Measurements from ENCODE around the gene MARK1. TPM values are rescaled to one million over a fixed set of nuclear protein-coding genes. Genes with fewer than 3 reads are reported as not detected.

The MARK1 gene
- total and polyA plus RNA-seq, 11 donors, result 4.0 to 25.1 (median 16.3) TPM

DNA sequence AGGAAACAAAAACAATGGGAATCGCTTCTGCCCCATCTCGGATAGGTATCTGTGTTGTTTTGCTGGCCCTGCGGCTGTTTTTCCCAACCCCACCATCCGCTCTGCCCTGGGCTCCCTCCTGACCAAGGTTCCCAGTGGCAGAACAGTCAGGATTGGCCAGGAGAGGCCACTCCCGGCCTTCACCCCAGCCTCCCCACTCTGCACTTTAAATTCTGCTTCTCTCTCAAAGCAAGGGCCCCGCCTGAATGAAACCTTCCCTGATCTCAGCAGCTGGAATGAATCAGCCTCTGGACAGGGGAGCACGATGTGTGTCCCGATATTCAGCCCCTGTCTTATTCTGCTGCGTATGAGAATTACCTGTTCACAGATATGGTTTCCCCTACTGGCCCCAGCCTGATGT is 178.5 kb downstream of the MARK1 start:
- H3K9me3 ChIP-seq, result no peaks in the 10 kb centered on the region
- DNase-seq, result no peak
- intact Hi-C loops (cut with DNase I), result loop anchor here in 1 of 10 donors (1.0 kb wide), 1 partner anchor 16 kb away; no protein-coding TSS in a partner anchor
- ATAC-seq, result no peak
- no peaks in the 10 kb centered on the region for H3K36me3 ChIP-seq
- 65 to 83% (median 69%) methylated on average over 9 of the region's 9 CpGs for WGBS, 4 donors
- H3K4me3 ChIP-seq, result no peak overlapping the region
- H3K4me1 ChIP-seq, result peaks cover 0 to 40% (median 13%) of the 10 kb centered on the region in 12 donors
- no peaks in the 10 kb centered on the region for H3K27me3 ChIP-seq
- H3K27ac ChIP-seq, result peak overlapping the region in 1 of 12 donors; percentile 5
- no peak for TF ChIP-seq POLR2A (IDR thresholded peaks at IDR 0.05)
- TF ChIP-seq, protein P1, sequence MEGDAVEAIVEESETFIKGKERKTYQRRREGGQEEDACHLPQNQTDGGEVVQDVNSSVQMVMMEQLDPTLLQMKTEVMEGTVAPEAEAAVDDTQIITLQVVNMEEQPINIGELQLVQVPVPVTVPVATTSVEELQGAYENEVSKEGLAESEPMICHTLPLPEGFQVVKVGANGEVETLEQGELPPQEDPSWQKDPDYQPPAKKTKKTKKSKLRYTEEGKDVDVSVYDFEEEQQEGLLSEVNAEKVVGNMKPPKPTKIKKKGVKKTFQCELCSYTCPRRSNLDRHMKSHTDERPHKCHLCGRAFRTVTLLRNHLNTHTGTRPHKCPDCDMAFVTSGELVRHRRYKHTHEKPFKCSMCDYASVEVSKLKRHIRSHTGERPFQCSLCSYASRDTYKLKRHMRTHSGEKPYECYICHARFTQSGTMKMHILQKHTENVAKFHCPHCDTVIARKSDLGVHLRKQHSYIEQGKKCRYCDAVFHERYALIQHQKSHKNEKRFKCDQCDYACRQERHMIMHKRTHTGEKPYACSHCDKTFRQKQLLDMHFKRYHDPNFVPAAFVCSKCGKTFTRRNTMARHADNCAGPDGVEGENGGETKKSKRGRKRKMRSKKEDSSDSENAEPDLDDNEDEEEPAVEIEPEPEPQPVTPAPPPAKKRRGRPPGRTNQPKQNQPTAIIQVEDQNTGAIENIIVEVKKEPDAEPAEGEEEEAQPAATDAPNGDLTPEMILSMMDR (IDR thresholded peaks at IDR 0.05), result no peak

DNA sequence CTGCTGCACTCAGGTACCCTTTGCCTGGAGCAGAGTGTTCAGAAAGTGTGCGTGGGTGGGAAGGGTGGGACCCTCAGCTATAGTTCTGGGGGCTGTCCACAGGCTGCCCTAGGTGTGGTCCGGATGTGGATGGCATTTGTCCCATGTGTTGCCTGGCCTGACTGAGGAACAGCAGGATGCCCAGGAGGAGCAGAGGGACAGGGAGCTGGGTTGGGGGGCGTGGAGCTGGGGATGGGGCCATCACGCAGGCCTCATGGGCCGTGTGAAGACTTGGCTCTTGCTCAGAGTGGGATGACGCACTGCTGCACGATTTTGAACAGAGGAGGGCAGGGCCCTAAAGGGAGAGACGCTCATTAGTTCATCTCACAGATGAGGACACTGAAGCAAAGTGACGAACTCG is 179.2 kb downstream of the MARK1 start:
- intact Hi-C loops (cut with DNase I), result no loop called here
- 68 to 92% (median 89%) methylated on average over 9 to 10 of the region's 10 CpGs for WGBS, 4 donors
- H3K27ac ChIP-seq, result no peak overlapping the region
- H3K27me3 ChIP-seq, result no peaks in the 10 kb centered on the region
- H3K4me1 ChIP-seq, result peaks cover 0 to 42% (median 14%) of the 10 kb centered on the region in 12 donors
- no peak for ATAC-seq
- TF ChIP-seq, protein P1 (IDR thresholded peaks at IDR 0.05), result no peak
- no peak for TF ChIP-seq POLR2A (IDR thresholded peaks at IDR 0.05)
- H3K4me3 ChIP-seq, result no peak overlapping the region
- no peak for DNase-seq
- no peaks in the 10 kb centered on the region for H3K9me3 ChIP-seq
- no peaks in the 10 kb centered on the region for H3K36me3 ChIP-seq

DNA sequence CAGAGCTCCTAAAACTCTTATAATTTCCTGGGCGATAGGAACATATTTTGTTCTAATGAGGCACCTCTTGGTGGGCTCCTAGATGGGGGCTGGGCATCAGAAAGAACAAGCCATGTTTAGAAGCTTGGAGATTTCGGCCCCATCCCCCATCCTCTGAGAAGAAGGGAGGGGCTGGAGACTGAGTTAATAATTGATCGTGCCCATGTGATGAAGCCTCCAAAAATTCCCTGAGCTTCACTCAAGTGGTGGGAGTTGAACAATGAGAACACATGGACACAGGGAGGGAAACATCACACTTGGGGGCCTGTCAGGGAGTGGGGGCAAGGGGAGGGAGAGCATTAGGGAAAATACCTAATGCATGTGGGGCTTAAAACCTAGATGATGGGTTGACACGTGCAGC is 180.3 kb downstream of the MARK1 start:
- Histone ChIP-seq H3K4me1 (peaks cover 0 to 34% (median 8%) of the 10 kb centered on the region in 12 donors), H3K4me3 (no peak overlapping the region), H3K36me3 (no peaks in the 10 kb centered on the region), H3K27me3 (no peaks in the 10 kb centered on the region), H3K27ac (no peak overlapping the region), H3K9me3 (no peaks in the 10 kb centered on the region)
- TF ChIP-seq, protein P1 (IDR thresholded peaks at IDR 0.05), result no peak
- TF ChIP-seq POLR2A (IDR thresholded peaks at IDR 0.05), result no peak
- intact Hi-C loops (cut with DNase I), result no loop called here
- ATAC-seq, result no peak
- DNase-seq, result no peak
- WGBS, 4 donors, result 95 to 98% (median 96%) methylated on average over 4 of the region's 4 CpGs

- 50 to 62% (median 56%) methylated on average over 9 of the region's 9 CpGs for WGBS, 4 donors
- intact Hi-C loops (cut with DNase I), result no loop called here
- TF ChIP-seq, protein P1 (IDR thresholded peaks at IDR 0.05), result no peak
- TF ChIP-seq POLR2A (IDR thresholded peaks at IDR 0.05), result no peak
- Histone ChIP-seq H3K27ac (no peak overlapping the region), H3K4me1 (peaks cover 0 to 30% (median 8%) of the 10 kb centered on the region in 12 donors), H3K9me3 (no peaks in the 10 kb centered on the region), H3K36me3 (no peaks in the 10 kb centered on the region), H3K4me3 (no peak overlapping the region), H3K27me3 (no peaks in the 10 kb centered on the region)
- DNase-seq (no peak), ATAC-seq (peak; percentile 52 to 74 (median 64))
Observed at GRCh38 chr1:220708936-220709801, 181.2 kb downstream of the MARK1 start.

Data from heart left ventricle (tissue), 16 donors.